ENCODE data around the gene TTC39B. TPM values are rescaled to one million over a fixed set of nuclear protein-coding genes. Genes with fewer than 3 reads are reported as not detected.
"Not testable (repeated sequence)": the region's sequence is repeated elsewhere in the genome, so short reads cannot be mapped to it uniquely, and the experiment has no call there.

The TTC39B gene
- total RNA-seq, 3 donors from 2014 or later = 6.2 to 14.8 (median 14.4) TPM

GRCh38 chr9:15240927-15241326, 66.1 kb downstream of the TTC39B start:
- Histone ChIP-seq H3K27ac (no peak overlapping the region), H3K9me3 (peaks cover 0 to 14% of the 10 kb centered on the region in 2 donors), H3K4me1 (no peaks in the 10 kb centered on the region), H3K36me3 (no peaks in the 10 kb centered on the region), H3K4me3 (no peak overlapping the region), H3K27me3 (no peaks in the 10 kb centered on the region)
- intact Hi-C loops (cut with DNase I; ENCODE audit: low total_unique reads) = no loop called here
- TF ChIP-seq POLR2A (IDR thresholded peaks at IDR 0.05) (no peak), POLR2AphosphoS5 (IDR thresholded peaks at IDR 0.05) (no peak), CTCF (IDR thresholded peaks at IDR 0.05) (no peak)
- DNase-seq (ENCODE audit: low spot score in 2 of 2) = no peak

GRCh38 chr9:15239816-15240215, 67.2 kb downstream of the TTC39B start:
- H3K4me3 ChIP-seq = no peak overlapping the region
- no peaks in the 10 kb centered on the region for H3K36me3 ChIP-seq
- no peaks in the 10 kb centered on the region for H3K4me1 ChIP-seq
- peaks cover 0 to 18% of the 10 kb centered on the region in 2 donors for H3K9me3 ChIP-seq
- peak overlapping the region in 1 of 2 donors; percentile 30 for H3K27ac ChIP-seq
- intact Hi-C loops (cut with DNase I; ENCODE audit: low total_unique reads) = no loop called here
- DNase-seq (ENCODE audit: low spot score in 2 of 2) = no peak
- no peaks in the 10 kb centered on the region for H3K27me3 ChIP-seq
- TF ChIP-seq POLR2AphosphoS5 (IDR thresholded peaks at IDR 0.05) (no peak), POLR2A (IDR thresholded peaks at IDR 0.05) (no peak), CTCF (IDR thresholded peaks at IDR 0.05) (no peak)

DNA sequence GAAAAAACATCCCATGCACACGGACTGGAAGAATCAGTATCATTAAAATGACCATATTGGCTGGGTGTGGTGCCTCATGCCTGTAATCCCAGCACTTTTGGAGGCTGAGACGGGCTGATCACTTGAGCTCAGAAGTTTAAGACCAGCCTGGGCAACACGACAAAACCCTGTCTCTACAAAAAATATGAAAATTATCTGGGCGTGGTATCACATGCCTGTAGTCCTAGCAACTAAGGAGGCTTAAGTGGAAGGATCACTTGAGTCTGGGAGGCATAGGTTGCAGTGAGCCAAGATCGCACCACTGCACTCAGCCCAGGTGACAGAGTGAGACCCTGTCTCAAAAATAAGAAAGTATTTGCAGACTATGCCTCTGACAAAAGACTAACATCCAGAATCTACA, 68.4 kb downstream of the TTC39B start:
- Histone ChIP-seq H3K4me1 (no peaks in the 10 kb centered on the region), H3K36me3 (no peaks in the 10 kb centered on the region), H3K27ac (no peak overlapping the region), H3K9me3 (peaks cover 0 to 18% of the 10 kb centered on the region in 2 donors), H3K27me3 (no peaks in the 10 kb centered on the region), H3K4me3 (no peak overlapping the region)
- no peak for DNase-seq (ENCODE audit: low spot score in 2 of 2)
- intact Hi-C loops (cut with DNase I; ENCODE audit: low total_unique reads) = no loop called here
- no peak for TF ChIP-seq POLR2AphosphoS5 (IDR thresholded peaks at IDR 0.05)
- no peak for TF ChIP-seq POLR2A (IDR thresholded peaks at IDR 0.05)
- TF ChIP-seq CTCF (IDR thresholded peaks at IDR 0.05) = no peak

DNA sequence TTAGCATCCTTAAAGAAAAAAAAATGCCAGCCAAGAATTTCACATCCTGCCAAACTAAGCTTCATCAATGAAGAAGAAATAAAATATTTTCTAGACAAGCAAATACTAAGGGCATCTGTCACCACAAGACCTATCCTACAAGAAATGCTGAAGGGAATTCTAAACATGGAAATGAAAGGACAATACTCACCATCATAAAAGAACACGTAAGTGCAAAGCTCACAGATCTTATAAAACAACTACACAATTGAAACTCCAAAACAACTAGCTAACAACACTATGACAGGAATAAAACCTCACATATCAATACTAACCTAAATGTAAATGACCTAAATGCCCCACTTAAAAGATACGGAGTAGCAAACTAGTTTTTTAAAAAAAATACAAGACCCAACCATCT, 71.4 kb downstream of the TTC39B start:
- no peaks in the 10 kb centered on the region for H3K36me3 ChIP-seq

GRCh38 chr9:15233941-15234490, 73.0 kb downstream of the TTC39B start:
- DNase-seq (ENCODE audit: low spot score in 2 of 2); H3K4me1 ChIP-seq; H3K36me3 ChIP-seq; H3K27me3 ChIP-seq; intact Hi-C loops (cut with DNase I; ENCODE audit: low total_unique reads); H3K27ac ChIP-seq; H3K4me3 ChIP-seq: not testable (repeated sequence)
- peaks cover 0 to 18% of the 10 kb centered on the region in 2 donors for H3K9me3 ChIP-seq

More for the DNA sequence above, 71.4 kb downstream of the TTC39B start:
- Histone ChIP-seq H3K9me3 (peaks cover 0 to 18% of the 10 kb centered on the region in 2 donors), H3K4me1 (no peaks in the 10 kb centered on the region), H3K4me3 (no peak overlapping the region), H3K27me3 (no peaks in the 10 kb centered on the region), H3K27ac (no peak overlapping the region)
- no peak for DNase-seq (ENCODE audit: low spot score in 2 of 2)
- intact Hi-C loops (cut with DNase I; ENCODE audit: low total_unique reads) = no loop called here
- no peak for TF ChIP-seq POLR2AphosphoS5 (IDR thresholded peaks at IDR 0.05)
- no peak for TF ChIP-seq POLR2A (IDR thresholded peaks at IDR 0.05)
- TF ChIP-seq CTCF (IDR thresholded peaks at IDR 0.05) = no peak

DNA sequence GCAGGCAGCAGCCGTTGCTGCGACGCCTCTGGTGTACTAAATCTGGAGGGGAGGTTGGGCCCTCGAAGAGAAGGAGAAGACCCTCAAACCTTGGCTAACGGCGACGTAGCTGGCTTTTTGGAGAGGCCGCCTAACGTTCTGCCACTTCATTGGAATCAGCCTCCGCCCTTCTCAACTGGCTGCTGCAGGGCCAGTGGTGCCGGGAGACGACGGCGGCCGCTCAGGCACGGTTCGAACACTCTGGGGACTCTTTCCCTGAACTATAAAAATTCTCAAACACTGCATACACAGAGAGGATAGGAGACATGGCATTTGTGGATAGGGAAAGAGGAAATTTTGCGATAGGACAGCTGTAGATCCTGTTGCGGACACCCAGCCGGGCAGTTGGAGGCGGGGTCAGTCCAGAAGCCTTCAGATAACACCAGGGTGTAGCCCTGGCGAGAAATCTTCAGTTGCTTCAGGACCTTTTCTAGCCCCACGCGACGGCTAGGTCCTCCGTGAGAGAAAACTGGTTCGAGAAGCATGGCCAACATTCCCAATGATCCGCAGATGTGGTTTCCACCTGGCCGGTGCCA, 74.2 kb downstream of the TTC39B start:
- H3K27ac ChIP-seq; H3K27me3 ChIP-seq; DNase-seq (ENCODE audit: low spot score in 2 of 2); H3K36me3 ChIP-seq; H3K4me1 ChIP-seq; H3K4me3 ChIP-seq; H3K9me3 ChIP-seq; intact Hi-C loops (cut with DNase I; ENCODE audit: low total_unique reads): not testable (repeated sequence)
